A549 treated with CpdA at 1 μM for 4 hours (cell line): ENCODE results near the gene EBF4. TPM values are rescaled to one million over a fixed set of nuclear protein-coding genes. Genes with fewer than 3 reads are reported as not detected.

Source experiments
- total RNA-seq: library from RNA; stranded (reverse); fragments of 200-300 nt; extraction: Qiagen RNA extraction; gene quantifications from 5 replicates; pipeline ENCODE4 v1.2.3, GENCODE V29; 2022; ENCODE audit warnings: low read depth

The EBF4 gene
- total RNA-seq: 2.2 to 4.7 TPM (median 2.4 TPM) in 5 replicates

GRCh38 chr20:2692036-2692885 is at the start of gene EBF4:
Gene EBF4 (plus strand): TSS chr20:2692780. CDS start chr20:2693646, 866 bp downstream.

GRCh38 chr20:2651772-2652723 is 40.5 kb upstream of the EBF4 start, which contains the start of gene NOP56:
Gene NOP56 (plus strand): TSS chr20:2652632. CDS start chr20:2652661, 29 bp downstream.

GRCh38 chr20:2663887-2664719 is 28.5 kb upstream of the EBF4 start, which contains the start of gene IDH3B:
Gene IDH3B (minus strand): TSS chr20:2664216. CDS start chr20:2664188, 28 bp downstream.

GRCh38 chr20:2800521-2801285 is 108.1 kb downstream of the EBF4 start, which contains the start of gene CPXM1:
Gene CPXM1 (minus strand): TSS chr20:2800627. CDS start chr20:2800572, 55 bp downstream.

Other genes starting within 250 kb of the EBF4 start
- gene SNRPB, start 222.0 kb upstream of the EBF4 start, total RNA-seq: 866 to 1,067 TPM (median 982 TPM) in 5 replicates
- gene ZNF343, start 183.9 kb upstream of the EBF4 start, total RNA-seq: 13.0 to 15.1 TPM (median 14.1 TPM) in 5 replicates
- not detected in 5 replicates for gene TMC2, start 156.2 kb upstream of the EBF4 start, total RNA-seq
- 593 to 697 TPM (median 621 TPM) in 5 replicates for gene NOP56, start 40.1 kb upstream of the EBF4 start, total RNA-seq
- 128 to 135 TPM (median 133 TPM) in 5 replicates for gene IDH3B, start 28.6 kb upstream of the EBF4 start, total RNA-seq
- not detected in 5 replicates for gene CPXM1, start 107.8 kb downstream of the EBF4 start, total RNA-seq
- gene C20orf141, start 122.2 kb downstream of the EBF4 start, total RNA-seq: 0.22 to 0.55 TPM (median 0.35 TPM) in 4 of 5 replicates, not detected in the other
- gene TMEM239, start 123.6 kb downstream of the EBF4 start, total RNA-seq: not detected in 5 replicates
- gene PCED1A, start 147.9 kb downstream of the EBF4 start, total RNA-seq: 20.5 to 32.2 TPM (median 30.2 TPM) in 5 replicates
- gene VPS16, start 148.0 kb downstream of the EBF4 start, total RNA-seq: 27.4 to 36.9 TPM (median 31.6 TPM) in 5 replicates
- 32.1 to 40.1 TPM (median 37.5 TPM) in 5 replicates for gene PTPRA, start 180.7 kb downstream of the EBF4 start, total RNA-seq